ENCODE results near the gene SLC2A13. TPM values are rescaled to one million over a fixed set of nuclear protein-coding genes. Genes with fewer than 3 reads are reported as not detected.

Gene SLC2A13
- total RNA-seq, 1 experiment from 2014 or later: 7.0 TPM

- H3K14ac ChIP-seq (ENCODE audit: insufficient read depth, low read length): no peak overlapping the region
- Mint-ChIP-seq H3K27me3 (ENCODE audit: low read depth) (no peaks in the 10 kb centered on the region), H3K9me3 (peaks cover 0 to 2% of the 10 kb centered on the region in 2 experiments; a peak in 2 of 5 replicates), H3K36me3 (ENCODE audit: insufficient read depth in 1 of 3, low read depth in 3 of 3) (0 out of 7 replicates have a peak, but pooled peaks cover 0 to 2% (median 0%) of the 10 kb centered on the region in 3 experiments), H3K27ac (no peak overlapping the region; a peak in 1 of 7 replicates), H3K4me3 (no peak overlapping the region), H3K4me1 (no peaks in the 10 kb centered on the region)
- H3K23me2 ChIP-seq (ENCODE audit: insufficient read length, low read depth, low read length, poor library complexity, severe bottlenecking): no peaks in the 10 kb centered on the region
- TF ChIP-seq, protein P1, sequence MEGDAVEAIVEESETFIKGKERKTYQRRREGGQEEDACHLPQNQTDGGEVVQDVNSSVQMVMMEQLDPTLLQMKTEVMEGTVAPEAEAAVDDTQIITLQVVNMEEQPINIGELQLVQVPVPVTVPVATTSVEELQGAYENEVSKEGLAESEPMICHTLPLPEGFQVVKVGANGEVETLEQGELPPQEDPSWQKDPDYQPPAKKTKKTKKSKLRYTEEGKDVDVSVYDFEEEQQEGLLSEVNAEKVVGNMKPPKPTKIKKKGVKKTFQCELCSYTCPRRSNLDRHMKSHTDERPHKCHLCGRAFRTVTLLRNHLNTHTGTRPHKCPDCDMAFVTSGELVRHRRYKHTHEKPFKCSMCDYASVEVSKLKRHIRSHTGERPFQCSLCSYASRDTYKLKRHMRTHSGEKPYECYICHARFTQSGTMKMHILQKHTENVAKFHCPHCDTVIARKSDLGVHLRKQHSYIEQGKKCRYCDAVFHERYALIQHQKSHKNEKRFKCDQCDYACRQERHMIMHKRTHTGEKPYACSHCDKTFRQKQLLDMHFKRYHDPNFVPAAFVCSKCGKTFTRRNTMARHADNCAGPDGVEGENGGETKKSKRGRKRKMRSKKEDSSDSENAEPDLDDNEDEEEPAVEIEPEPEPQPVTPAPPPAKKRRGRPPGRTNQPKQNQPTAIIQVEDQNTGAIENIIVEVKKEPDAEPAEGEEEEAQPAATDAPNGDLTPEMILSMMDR (conservative IDR thresholded peaks at IDR 0.05): no peak
- H2BK12ac ChIP-seq (ENCODE audit: insufficient read length, low read depth, low read length): no peak overlapping the region
- DNase-seq: no peak
- H2BK5ac ChIP-seq (ENCODE audit: insufficient read length, low read length): no peak overlapping the region
- H3K79me2 ChIP-seq (ENCODE audit: insufficient read depth, low read length): no peaks in the 10 kb centered on the region
- no peak overlapping the region for H4K5ac ChIP-seq (ENCODE audit: insufficient read length, low read depth, low read length)
- no peak overlapping the region for H2BK120ac ChIP-seq (ENCODE audit: low read depth, low read length, poor library complexity, severe bottlenecking)
- no peak overlapping the region for H3K4ac ChIP-seq (ENCODE audit: low read depth, low read length)
- H3K4me2 ChIP-seq (ENCODE audit: insufficient read depth, insufficient read length, low read length): no peak overlapping the region
- H3K9ac ChIP-seq (ENCODE audit: extremely low read depth, insufficient read length, low read length): no peak overlapping the region
- no peak overlapping the region for H2AK5ac ChIP-seq (ENCODE audit: insufficient read length, low read length)
- H3K56ac ChIP-seq (ENCODE audit: insufficient read length, low read depth, low read length): no peak overlapping the region
- no peak overlapping the region for H2AFZ ChIP-seq (ENCODE audit: low read length)
- H4K91ac ChIP-seq (ENCODE audit: insufficient read length, low read depth, low read length): no peak overlapping the region
- H2BK20ac ChIP-seq (ENCODE audit: low read depth, low read length, poor library complexity, severe bottlenecking): no peak overlapping the region
- H3K18ac ChIP-seq (ENCODE audit: insufficient read length, low read depth, low read length): no peak overlapping the region
- H3K27ac ChIP-seq (ENCODE audit: insufficient read length, low read depth, low read length): no peak overlapping the region
- H3K4me1 ChIP-seq (ENCODE audit: insufficient read depth, low read length): no peaks in the 10 kb centered on the region
- no CpG with 5 or more reads among the region's 5 CpGs for WGBS (ENCODE audit: extremely low coverage, insufficient read length, low lambda C conversion rate)
- no peaks in the 10 kb centered on the region for H3K79me1 ChIP-seq (ENCODE audit: insufficient read depth, low read depth, low read length, poor library complexity, severe bottlenecking)
- H3K9me3 ChIP-seq (ENCODE audit: control insufficient read depth, low read depth, low read length): no peaks in the 10 kb centered on the region
- H3K27me3 ChIP-seq (ENCODE audit: insufficient read depth, low read length): no peaks in the 10 kb centered on the region
- no peak overlapping the region for H3T11ph ChIP-seq (ENCODE audit: low read length)
- no peak overlapping the region for H2BK15ac ChIP-seq (ENCODE audit: low read depth, low read length)
- no peak overlapping the region for H3K23ac ChIP-seq (ENCODE audit: insufficient read length, low read depth, low read length)
- no peaks in the 10 kb centered on the region for H4K20me1 ChIP-seq (ENCODE audit: control insufficient read depth, insufficient read depth, insufficient read length)
- no peak overlapping the region for H4K8ac ChIP-seq (replicated peaks; ENCODE audit: insufficient read length, low read depth, low read length)
These were observed 307.5 kb downstream of the SLC2A13 start for GRCh38 chr12:39798429-39798828.
